T-cell (primary cell): ENCODE measurements around the gene OPN1LW. TPM values are rescaled to one million over a fixed set of nuclear protein-coding genes. Genes with fewer than 3 reads are reported as not detected.

ENCODE experiments used
- ATAC-seq, 4 experiments: fragments of 200-7000 bp in 3 of 4; fragments of 150-1000 bp in 1 of 4; cut with Tn5 transposase; replicated peaks in 1 of 4; 1 replicate in 3 of 4; 2 replicates in 1 of 4; pipeline ENCODE4 v1.10.0; 2021; ENCODE audit warnings: moderate library complexity in 3 of 4, mild to moderate bottlenecking in 2 of 4, moderate number of reproducible peaks in 1 of 4
- CTCF ChIA-PET, 2 donors: fragments of 300-600 bp; sonication (Branson Sonifier 250); formaldehyde crosslinking; loops; one replicate each; lab custom pipeline; 2022; ENCODE audit warnings: antibody characterized with exemption in 2 of 2; lab: Charles Lee
- POLR2A ChIA-PET, 2 donors: fragments of 300-600 bp; sonication (Branson Sonifier 250); formaldehyde crosslinking; loops; one replicate each; lab custom pipeline; 2022; ENCODE audit warnings: antibody characterized with exemption in 2 of 2; lab: Charles Lee
- DNase-seq, 35 experiments: peaks; one replicate each; pipeline versions ENCODE4 v3.0.0 to v3.0.0-alpha.2; 2013 to 2023
- H3K27ac ChIP-seq: one replicate; pipeline ENCODE4 v1.5.1; 2013; ENCODE audit warnings: low read length
- H3K27me3 ChIP-seq, 2 experiments: replicated peaks in 1 of 2; 1 replicate in 1 of 2; 2 replicates in 1 of 2; pipeline versions ENCODE4 v1.6.1 to v1.7.0; 2013; ENCODE audit warnings: low read length in 1 of 2, mixed read lengths in 1 of 2; ENCODE audit not compliant: control insufficient read depth in 2 of 2, insufficient read depth in 2 of 2; ENCODE audit errors: extremely low read depth in 1 of 2
- H3K36me3 ChIP-seq, 2 donors: 1 replicate in 1 of 2; 2 replicates in 1 of 2; pipeline versions ENCODE4 v1.6.1 to v1.7.0; 2013; ENCODE audit warnings: low read length in 1 of 2; ENCODE audit not compliant: control insufficient read depth in 2 of 2, insufficient read depth in 1 of 2; ENCODE audit errors: extremely low read depth in 1 of 2
- H3K4me1 ChIP-seq, 2 experiments: 1 replicate in 1 of 2; 2 replicates in 1 of 2; pipeline versions ENCODE4 v1.6.1 to v1.7.0; 2013; ENCODE audit warnings: low read length in 2 of 2, mixed read lengths in 1 of 2; ENCODE audit not compliant: insufficient read depth in 2 of 2, control insufficient read depth in 1 of 2; ENCODE audit errors: extremely low read depth in 1 of 2
- H3K4me3 ChIP-seq, 2 donors: 1 replicate in 1 of 2; 2 replicates in 1 of 2; pipeline versions ENCODE4 v1.5.1 to v1.7.0; 2013; ENCODE audit warnings: mild to moderate bottlenecking in 2 of 2, low read length in 1 of 2, moderate library complexity in 1 of 2; ENCODE audit not compliant: control insufficient read depth in 1 of 2; ENCODE audit errors: extremely low read depth in 1 of 2
- H3K9me3 ChIP-seq: 2 replicates; pipeline ENCODE4 v1.7.0; 2013
- H3K27ac Mint-ChIP-seq, 2 donors: one replicate each; pipeline ENCODE4 v1.8.0; 2020 to 2021; ENCODE audit warnings: mild to moderate bottlenecking in 2 of 2, mixed read lengths in 2 of 2
- H3K27me3 Mint-ChIP-seq, 2 donors: one replicate each; pipeline ENCODE4 v1.8.0; 2021 to 2022; ENCODE audit warnings: mixed read lengths in 2 of 2
- H3K36me3 Mint-ChIP-seq: one replicate; pipeline ENCODE4 v1.8.0; 2021; ENCODE audit warnings: mixed read lengths
- H3K4me1 Mint-ChIP-seq, 3 donors: one replicate each; pipeline ENCODE4 v1.8.0; 2020 to 2022; ENCODE audit warnings: mixed read lengths in 3 of 3, mild to moderate bottlenecking in 1 of 3
- H3K4me3 Mint-ChIP-seq, 3 donors: one replicate each; pipeline ENCODE4 v1.8.0; 2020 to 2022; ENCODE audit warnings: mild to moderate bottlenecking in 3 of 3, mixed read lengths in 3 of 3, moderate library complexity in 3 of 3
- H3K9me3 Mint-ChIP-seq, 3 donors: one replicate each; pipeline ENCODE4 v1.8.0; 2020 to 2022; ENCODE audit warnings: mixed read lengths in 3 of 3
- WGBS: methylation state at CpG from one replicate; pipeline ENCODE4 v1.1.5; 2013; ENCODE audit warnings: missing lambda C conversion rate; ENCODE audit not compliant: insufficient coverage; 5-methylcytosine and 5-hydroxymethylcytosine counted together
- total RNA-seq, 35 experiments: library from RNA in 6 of 35; stranded (reverse) in 6 of 35; fragments of 120-200 nt in 1 of 35; gene quantifications; one replicate each; pipeline versions ENCODE4 v1.2.1 to v1.2.4 and lab custom pipeline; 2013 to 2026

OPN1LW gene
- total RNA-seq, 5 donors from 2014 or later (not counting 1 experiment from before 2014, with no cell fraction given): not detected

DNA sequence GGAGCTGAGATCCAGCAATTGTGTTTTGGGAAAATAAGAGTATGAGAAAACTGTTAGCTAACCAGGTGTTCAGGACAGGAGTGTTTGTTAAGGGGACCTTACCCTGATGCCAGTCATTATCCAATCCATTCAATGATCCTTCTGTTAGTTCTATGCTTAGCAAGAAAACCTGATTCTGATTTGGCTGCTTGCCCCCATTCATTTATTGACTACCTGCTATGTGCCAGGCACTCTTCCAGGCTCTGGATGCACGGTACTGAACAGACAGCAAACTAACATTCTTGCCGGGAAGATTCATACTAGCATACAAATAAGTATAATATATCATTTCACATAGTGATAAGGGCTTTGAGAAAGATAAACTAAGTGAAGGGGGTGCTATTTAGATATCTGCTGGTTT, 45.5 kb upstream of the OPN1LW start:
- CTCF ChIA-PET: no interaction called here
- H3K4me3 Mint-ChIP-seq: peak overlapping the region; percentile 77 to 93 (median 77)
- no CpG with 5 or more reads among the region's 2 CpGs for WGBS
- H3K4me3 ChIP-seq: no peak overlapping the region
- H3K36me3 Mint-ChIP-seq: peaks cover 4% of the 10 kb centered on the region
- no peaks in the 10 kb centered on the region for H3K9me3 ChIP-seq
- no peaks in the 10 kb centered on the region for H3K27me3 ChIP-seq
- DNase-seq (no peak), ATAC-seq (no peak)
- POLR2A ChIA-PET: no interaction called here
- peaks cover 16 to 30% of the 10 kb centered on the region in 2 experiments for H3K4me1 ChIP-seq
- H3K4me1 Mint-ChIP-seq: peaks cover 26 to 35% (median 33%) of the 10 kb centered on the region in 3 donors
- no peaks in the 10 kb centered on the region for H3K9me3 Mint-ChIP-seq
- H3K36me3 ChIP-seq: no peaks in the 10 kb centered on the region
- peak overlapping the region; percentile 80 for H3K27ac ChIP-seq
- peaks cover 5 to 15% of the 10 kb centered on the region in 2 donors for H3K27me3 Mint-ChIP-seq
- H3K27ac Mint-ChIP-seq: peak overlapping the region; percentile 83 to 86

- H3K4me3 ChIP-seq: no peak overlapping the region
- H3K27me3 ChIP-seq: no peaks in the 10 kb centered on the region
- Mint-ChIP-seq H3K27me3 (peaks cover 0 to 9% of the 10 kb centered on the region in 2 donors), H3K36me3 (no peaks in the 10 kb centered on the region), H3K4me1 (peaks cover 0 to 13% (median 4%) of the 10 kb centered on the region in 3 donors), H3K4me3 (no peak overlapping the region), H3K27ac (no peak overlapping the region), H3K9me3 (no peaks in the 10 kb centered on the region)
- no peak for DNase-seq
- H3K27ac ChIP-seq: no peak overlapping the region
- ChIA-PET CTCF (no interaction called here), POLR2A (no interaction called here)
- H3K9me3 ChIP-seq: no peaks in the 10 kb centered on the region
- no CpG with 5 or more reads among the region's 6 CpGs for WGBS
- H3K4me1 ChIP-seq: peaks cover 2 to 3% of the 10 kb centered on the region in 2 experiments
- ATAC-seq: no peak
- no peaks in the 10 kb centered on the region for H3K36me3 ChIP-seq
Measured at GRCh38 chrX:154113729-154114128, 30.3 kb upstream of the OPN1LW start.

DNA sequence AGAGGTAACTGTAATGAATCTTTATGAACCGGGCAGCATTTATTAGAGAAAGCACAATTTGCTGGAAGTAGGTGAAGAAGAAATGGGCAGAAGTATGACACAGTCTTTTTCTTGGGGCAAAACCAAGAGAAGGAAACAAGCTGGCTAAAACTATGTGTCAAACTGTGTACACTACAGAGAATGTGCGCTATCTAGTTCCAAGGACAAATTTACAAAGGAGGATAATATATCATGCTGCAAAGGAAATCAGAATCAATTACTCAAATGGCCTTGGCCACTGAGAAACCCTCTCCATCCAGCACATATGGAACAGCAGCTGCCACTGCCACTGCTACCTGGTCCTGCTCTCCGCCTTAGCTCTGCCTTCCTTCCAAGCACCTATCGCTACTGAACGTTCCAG, 29.4 kb upstream of the OPN1LW start:
- Histone ChIP-seq H3K9me3 (no peaks in the 10 kb centered on the region), H3K36me3 (no peaks in the 10 kb centered on the region), H3K27ac (no peak overlapping the region), H3K27me3 (no peaks in the 10 kb centered on the region), H3K4me3 (no peak overlapping the region), H3K4me1 (peaks cover 2 to 3% of the 10 kb centered on the region in 2 experiments)
- CTCF ChIA-PET: no interaction called here
- WGBS: 100% methylated on average over 1 of the region's 5 CpGs
- DNase-seq: no peak
- Mint-ChIP-seq H3K27me3 (peaks cover 0 to 9% of the 10 kb centered on the region in 2 donors), H3K36me3 (no peaks in the 10 kb centered on the region), H3K27ac (peak overlapping the region; percentile 83 to 88), H3K4me1 (peaks cover 0 to 16% (median 4%) of the 10 kb centered on the region in 3 donors), H3K9me3 (no peaks in the 10 kb centered on the region), H3K4me3 (no peak overlapping the region)
- POLR2A ChIA-PET: interaction anchor here in 1 of 2 donors (0.6 to 0.8 kb wide), 2 partner anchors 8 to 25 kb away, joined by 4 to 5 read pairs; no protein-coding TSS in a partner anchor
- ATAC-seq: no peak

DNA sequence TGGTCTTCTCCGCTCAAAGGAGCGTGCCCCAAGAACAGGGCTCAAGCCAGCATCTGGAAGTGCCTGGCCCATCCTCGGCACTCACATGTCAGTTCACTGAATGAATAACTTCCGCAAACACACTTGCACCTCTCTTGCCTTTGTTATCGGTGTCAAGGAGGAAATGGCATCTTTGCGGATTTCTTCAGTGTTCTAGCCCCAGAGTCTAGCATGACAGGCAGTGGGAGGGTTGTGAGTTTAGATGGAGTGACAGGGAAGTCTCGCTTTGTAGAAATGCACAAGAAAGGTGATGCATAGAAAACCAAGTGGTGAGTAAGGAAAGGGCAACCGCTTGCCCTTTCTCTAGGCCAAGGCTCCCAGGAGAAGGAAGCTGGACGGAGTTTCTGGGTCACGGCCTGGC, 29.0 kb upstream of the OPN1LW start:
- ChIA-PET POLR2A (interaction anchor here in 1 of 2 donors (0.6 to 0.8 kb wide), 2 partner anchors 8 to 25 kb away, joined by 4 to 5 read pairs; no protein-coding TSS in a partner anchor), CTCF (no interaction called here)
- peak overlapping the region; percentile 83 to 88 for H3K27ac Mint-ChIP-seq
- 79% methylated on average over 3 of the region's 10 CpGs for WGBS
- H3K9me3 Mint-ChIP-seq: no peaks in the 10 kb centered on the region
- Histone ChIP-seq H3K27me3 (no peaks in the 10 kb centered on the region), H3K27ac (peak overlapping the region; percentile 12), H3K4me3 (no peak overlapping the region), H3K9me3 (no peaks in the 10 kb centered on the region), H3K4me1 (peaks cover 2 to 3% of the 10 kb centered on the region in 2 experiments), H3K36me3 (no peaks in the 10 kb centered on the region)
- peaks cover 0 to 9% of the 10 kb centered on the region in 2 donors for H3K27me3 Mint-ChIP-seq
- peaks cover 0 to 16% (median 4%) of the 10 kb centered on the region in 3 donors for H3K4me1 Mint-ChIP-seq
- no peak overlapping the region for H3K4me3 Mint-ChIP-seq
- H3K36me3 Mint-ChIP-seq: no peaks in the 10 kb centered on the region
- DNase-seq (no peak), ATAC-seq (peak; percentile 19 to 65 (median 42))

DNA sequence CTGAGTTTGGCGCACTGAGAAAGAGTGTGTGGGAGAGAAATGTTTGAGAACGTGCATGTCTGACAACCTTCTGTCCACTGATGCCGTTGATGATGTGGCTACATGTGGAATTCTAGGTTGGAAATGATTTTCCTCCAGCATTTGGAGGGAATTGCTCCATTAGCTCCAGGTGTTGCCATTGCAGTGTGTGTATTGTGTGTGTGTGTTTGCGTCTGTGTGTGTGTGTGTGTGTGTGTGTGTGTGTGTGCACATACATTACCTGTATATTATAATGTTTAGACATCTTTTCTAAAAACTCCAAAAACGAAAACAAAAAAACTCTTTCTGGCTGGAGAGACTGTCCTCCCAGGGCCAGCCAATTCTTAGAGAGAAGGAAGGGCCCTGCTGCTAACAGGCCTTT, 28.3 kb upstream of the OPN1LW start:
- Histone ChIP-seq H3K36me3 (no peaks in the 10 kb centered on the region), H3K4me3 (no peak overlapping the region), H3K9me3 (no peaks in the 10 kb centered on the region), H3K27ac (peak overlapping the region; percentile 12), H3K27me3 (no peaks in the 10 kb centered on the region), H3K4me1 (peaks cover 2 to 3% of the 10 kb centered on the region in 2 experiments)
- no peak for ATAC-seq
- no peak overlapping the region for H3K27ac Mint-ChIP-seq
- peaks cover 0 to 9% of the 10 kb centered on the region in 2 donors for H3K27me3 Mint-ChIP-seq
- H3K4me1 Mint-ChIP-seq: peaks cover 0 to 16% (median 4%) of the 10 kb centered on the region in 3 donors
- DNase-seq: no peak
- ChIA-PET CTCF (no interaction called here), POLR2A (no interaction called here)
- H3K4me3 Mint-ChIP-seq: no peak overlapping the region
- H3K36me3 Mint-ChIP-seq: no peaks in the 10 kb centered on the region
- WGBS: 100% methylated on average over 1 of the region's 5 CpGs
- no peaks in the 10 kb centered on the region for H3K9me3 Mint-ChIP-seq

- 96% methylated on average over 5 of the region's 19 CpGs for WGBS
- POLR2A ChIA-PET: no interaction called here
Measured at GRCh38 chrX:154116426-154117211, 27.4 kb upstream of the OPN1LW start.

More at GRCh38 chrX:154116426-154117211, 27.4 kb upstream of the OPN1LW start:
- Mint-ChIP-seq H3K27ac (peak overlapping the region in 1 of 2 donors; percentile 59), H3K36me3 (no peaks in the 10 kb centered on the region), H3K4me1 (peaks cover 0 to 16% (median 4%) of the 10 kb centered on the region in 3 donors), H3K27me3 (peaks cover 0 to 9% of the 10 kb centered on the region in 2 donors), H3K4me3 (no peak overlapping the region), H3K9me3 (no peaks in the 10 kb centered on the region)
- DNase-seq (no peak), ATAC-seq (no peak)
- CTCF ChIA-PET: interaction anchor here in 1 of 2 donors (0.6 kb wide), 1 partner anchor 1679 kb away, joined by 3 read pairs; no protein-coding TSS in a partner anchor
- H3K27me3 ChIP-seq: no peaks in the 10 kb centered on the region
- H3K9me3 ChIP-seq: no peaks in the 10 kb centered on the region
- H3K36me3 ChIP-seq: no peaks in the 10 kb centered on the region
- H3K27ac ChIP-seq: no peak overlapping the region
- no peak overlapping the region for H3K4me3 ChIP-seq
- peaks cover 2 to 3% of the 10 kb centered on the region in 2 experiments for H3K4me1 ChIP-seq
